Sigmoid colon (tissue), 7 donors: ENCODE results near the gene S100A2. TPM values are rescaled to one million over a fixed set of nuclear protein-coding genes. Genes with fewer than 3 reads are reported as not detected.

ENCODE experiments used
- DNase-seq: peaks from one replicate; pipeline ENCODE4 v3.0.0-alpha.2; 2019
- H3K27ac ChIP-seq, 4 donors: fragments of 200-600 bp; sonication (generic); one replicate each; pipeline ENCODE4 v1.5.1; 2016 to 2019; ENCODE audit warnings: mild to moderate bottlenecking in 1 of 4
- H3K27me3 ChIP-seq, 3 donors: fragments of 200-600 bp; sonication (generic); one replicate each; pipeline ENCODE4 v1.5.1; 2019; ENCODE audit warnings: mild to moderate bottlenecking in 1 of 3
- H3K36me3 ChIP-seq, 4 donors: fragments of 200-600 bp; sonication (generic); one replicate each; pipeline ENCODE4 v1.5.1; 2016 to 2019
- H3K4me1 ChIP-seq, 4 donors: fragments of 200-600 bp; sonication (generic); one replicate each; pipeline ENCODE4 v1.5.1; 2017 to 2019
- H3K4me3 ChIP-seq, 4 donors: fragments of 200-600 bp; sonication (generic); one replicate each; pipeline ENCODE4 v1.5.1; 2017 to 2019; ENCODE audit warnings: mild to moderate bottlenecking in 2 of 4, moderate library complexity in 1 of 4
- H3K9me3 ChIP-seq, 4 donors: fragments of 200-600 bp in 3 of 4; sonication (generic) in 3 of 4; one replicate each; pipeline versions ENCODE4 v1.5.1 to v1.6.1; 2013 to 2019
- EP300 ChIP-seq, 4 donors: sonication (generic); formaldehyde crosslinking; IDR thresholded peaks; one replicate each; pipeline ENCODE4 v1.6.1; 2017; ENCODE audit warnings: antibody characterized with exemption in 4 of 4
- POLR2A ChIP-seq, 2 donors: fragments of 450-650 bp; IDR thresholded peaks; one replicate each; pipeline ENCODE4 v1.6.1; 2016; ENCODE audit warnings: antibody characterized with exemption in 2 of 2, mild to moderate bottlenecking in 2 of 2, moderate library complexity in 2 of 2
- POLR2AphosphoS5 ChIP-seq, 4 donors: sonication (generic); formaldehyde crosslinking; IDR thresholded peaks; one replicate each; pipeline ENCODE4 v1.6.1; 2017; ENCODE audit warnings: antibody characterized with exemption in 4 of 4
- WGBS, 2 donors: extraction: QIAGEN DNeasy Blood & Tissue Kit; methylation state at CpG; one replicate each; pipeline ENCODE4 v1.1.7; 2013; 5-methylcytosine and 5-hydroxymethylcytosine counted together
- intact Hi-C: fragments of 100-400 bp; cut with DNase I; formaldehyde crosslinking; loops from one replicate; pipeline ENCODE4 v1.15.1; 2023
- polyA plus RNA-seq, 3 donors: library from polyadenylated mRNA; stranded (reverse); fragments of 200-250 nt; gene quantifications; one replicate each; pipeline ENCODE4 v1.2.3, GENCODE V29; 2013
- total RNA-seq, 4 donors: library from RNA; depleted of rRNA; stranded (reverse); fragments of >200 nt; gene quantifications; one replicate each; pipeline ENCODE4 v1.1.0, GENCODE V29; 2016
- TF ChIP-seq, protein P1 (sequence below), 4 experiments: fragments of 450-650 bp in 3 of 4; fragments of 200-600 bp in 1 of 4; IDR thresholded peaks; one replicate each; pipeline ENCODE4 v1.5.1; 2016 to 2019; ENCODE audit warnings: antibody characterized with exemption in 4 of 4, mild to moderate bottlenecking in 3 of 4, moderate library complexity in 2 of 4
- donor health status: healthy with polysubstance abuse.
- donor health status: Bipolar disorder and iron deficiency.
- donor health status: healthy.

Gene S100A2
- total and polyA plus RNA-seq, 7 donors: 0.68 to 16.2 (median 1.8) TPM; not detected in 2

DNA sequence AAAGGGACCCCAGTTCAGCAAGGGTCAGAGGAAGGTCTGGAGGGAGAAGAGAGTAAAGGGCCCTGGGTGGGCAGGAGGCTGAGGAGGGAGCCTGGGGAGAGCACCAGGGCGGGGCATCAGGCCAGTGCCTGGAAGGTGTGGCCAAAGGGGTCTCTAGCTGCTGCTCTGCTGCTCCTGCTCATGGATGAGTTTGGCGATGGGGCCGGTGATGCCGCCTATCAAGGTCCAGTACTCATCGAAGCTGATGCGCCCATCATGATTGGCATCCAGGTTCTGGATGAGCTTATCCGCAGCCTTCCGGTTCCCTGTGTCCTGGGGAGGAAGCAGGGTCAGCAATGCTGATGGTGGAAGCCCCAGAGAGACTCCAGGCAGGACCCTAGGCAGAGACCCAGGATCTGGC is 41.7 kb upstream of the S100A2 start:
- TF ChIP-seq, protein P1, sequence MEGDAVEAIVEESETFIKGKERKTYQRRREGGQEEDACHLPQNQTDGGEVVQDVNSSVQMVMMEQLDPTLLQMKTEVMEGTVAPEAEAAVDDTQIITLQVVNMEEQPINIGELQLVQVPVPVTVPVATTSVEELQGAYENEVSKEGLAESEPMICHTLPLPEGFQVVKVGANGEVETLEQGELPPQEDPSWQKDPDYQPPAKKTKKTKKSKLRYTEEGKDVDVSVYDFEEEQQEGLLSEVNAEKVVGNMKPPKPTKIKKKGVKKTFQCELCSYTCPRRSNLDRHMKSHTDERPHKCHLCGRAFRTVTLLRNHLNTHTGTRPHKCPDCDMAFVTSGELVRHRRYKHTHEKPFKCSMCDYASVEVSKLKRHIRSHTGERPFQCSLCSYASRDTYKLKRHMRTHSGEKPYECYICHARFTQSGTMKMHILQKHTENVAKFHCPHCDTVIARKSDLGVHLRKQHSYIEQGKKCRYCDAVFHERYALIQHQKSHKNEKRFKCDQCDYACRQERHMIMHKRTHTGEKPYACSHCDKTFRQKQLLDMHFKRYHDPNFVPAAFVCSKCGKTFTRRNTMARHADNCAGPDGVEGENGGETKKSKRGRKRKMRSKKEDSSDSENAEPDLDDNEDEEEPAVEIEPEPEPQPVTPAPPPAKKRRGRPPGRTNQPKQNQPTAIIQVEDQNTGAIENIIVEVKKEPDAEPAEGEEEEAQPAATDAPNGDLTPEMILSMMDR (IDR thresholded peaks at IDR 0.05): no peak
- no peak for TF ChIP-seq POLR2A (IDR thresholded peaks at IDR 0.05)
- no peak for TF ChIP-seq EP300 (IDR thresholded peaks at IDR 0.05)
- TF ChIP-seq POLR2AphosphoS5 (IDR thresholded peaks at IDR 0.05): no peak
- WGBS, 2 donors: 95 to 97% methylated on average over 8 of the region's 8 CpGs
- Histone ChIP-seq H3K4me3 (no peak overlapping the region), H3K36me3 (peaks cover 0 to 27% (median 13%) of the 10 kb centered on the region in 4 donors), H3K27me3 (no peaks in the 10 kb centered on the region), H3K4me1 (peaks cover 0 to 42% (median 36%) of the 10 kb centered on the region in 4 donors), H3K27ac (peak overlapping the region; percentile 78 to 90 (median 84)), H3K9me3 (no peaks in the 10 kb centered on the region)
- DNase-seq: no peak
- intact Hi-C loops: no loop called here

DNA sequence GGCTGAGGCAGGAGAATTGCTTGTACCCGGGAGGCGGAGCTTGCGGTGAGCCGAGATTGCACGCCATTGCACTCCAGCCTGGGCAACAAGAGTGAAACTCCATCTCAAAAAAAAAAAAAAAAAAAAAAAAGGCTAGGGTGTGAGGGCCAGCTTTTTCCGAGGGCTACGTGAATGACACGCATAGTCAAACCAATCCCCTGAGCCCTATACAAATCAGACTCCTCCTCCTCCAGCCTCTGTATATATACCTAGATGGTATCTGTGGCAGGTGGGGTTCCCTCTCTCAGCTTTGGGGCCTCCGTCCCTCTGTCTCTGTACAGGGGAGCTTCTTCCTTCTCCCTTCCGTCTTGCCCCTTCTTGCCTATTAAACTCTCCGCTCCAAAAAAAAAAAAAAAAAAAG is 40.5 kb upstream of the S100A2 start:
- DNase-seq: no peak
- intact Hi-C loops: no loop called here
- TF ChIP-seq POLR2AphosphoS5 (IDR thresholded peaks at IDR 0.05): no peak
- TF ChIP-seq EP300 (IDR thresholded peaks at IDR 0.05): no peak
- no peak for TF ChIP-seq POLR2A (IDR thresholded peaks at IDR 0.05)
- TF ChIP-seq, protein P1 (IDR thresholded peaks at IDR 0.05): no peak
- Histone ChIP-seq H3K9me3 (no peaks in the 10 kb centered on the region), H3K27ac (no peak overlapping the region), H3K4me1 (peaks cover 0 to 33% (median 28%) of the 10 kb centered on the region in 4 donors), H3K27me3 (no peaks in the 10 kb centered on the region), H3K4me3 (no peak overlapping the region), H3K36me3 (peaks cover 0 to 27% (median 13%) of the 10 kb centered on the region in 4 donors)
- 90 to 98% methylated on average over 11 of the region's 11 CpGs for WGBS, 2 donors

DNA sequence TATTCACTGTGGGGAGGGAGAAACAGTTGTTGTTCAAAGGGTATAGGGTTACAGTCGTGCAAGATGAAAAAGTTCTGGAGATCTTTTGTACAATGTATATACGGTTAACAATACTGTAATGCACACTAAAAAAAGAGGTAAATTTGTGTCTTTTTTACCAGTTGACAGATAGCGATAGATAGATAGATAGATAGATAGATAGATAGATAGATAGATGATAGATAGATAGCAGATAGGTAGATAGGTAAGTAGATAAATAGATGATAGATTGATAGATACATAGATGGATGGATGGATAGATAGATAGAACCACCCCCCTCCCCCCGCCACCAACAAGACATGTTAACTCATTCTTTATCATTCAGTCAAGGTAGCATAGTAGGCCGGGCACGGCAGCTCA is 37.1 kb upstream of the S100A2 start:
- H3K4me3 ChIP-seq: no peak overlapping the region
- WGBS, 2 donors: 86 to 91% methylated on average over 6 of the region's 6 CpGs
- H3K27me3 ChIP-seq: no peaks in the 10 kb centered on the region
- H3K36me3 ChIP-seq: peaks cover 0 to 24% (median 13%) of the 10 kb centered on the region in 4 donors
- H3K4me1 ChIP-seq: no peaks in the 10 kb centered on the region
- no peaks in the 10 kb centered on the region for H3K9me3 ChIP-seq
- intact Hi-C loops: no loop called here
- H3K27ac ChIP-seq: no peak overlapping the region
- TF ChIP-seq POLR2A (IDR thresholded peaks at IDR 0.05): no peak
- no peak for TF ChIP-seq EP300 (IDR thresholded peaks at IDR 0.05)
- no peak for TF ChIP-seq POLR2AphosphoS5 (IDR thresholded peaks at IDR 0.05)
- TF ChIP-seq, protein P1 (IDR thresholded peaks at IDR 0.05): no peak
- no peak for DNase-seq

DNA sequence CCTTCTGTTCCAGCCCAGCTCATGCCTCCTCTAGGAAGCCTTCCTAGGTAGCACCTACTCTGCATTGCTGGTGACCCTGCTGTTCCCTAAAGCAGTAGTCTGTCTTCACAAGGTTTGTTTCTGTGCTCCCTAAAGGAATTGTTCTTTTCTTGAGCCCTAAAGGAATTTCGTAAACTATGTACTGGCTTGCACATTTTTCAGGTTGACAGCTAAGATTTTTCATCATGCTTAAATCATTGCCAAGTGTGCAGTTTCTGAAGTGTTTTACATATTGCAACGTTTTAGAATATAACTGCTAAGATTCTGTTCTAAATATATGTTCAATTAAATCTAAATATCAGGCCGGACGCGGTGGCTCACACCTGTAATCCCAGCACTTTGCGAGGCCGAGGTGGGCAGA is 34.2 kb upstream of the S100A2 start:
- intact Hi-C loops: no loop called here
- H3K4me1 ChIP-seq: no peaks in the 10 kb centered on the region
- no peak overlapping the region for H3K4me3 ChIP-seq
- H3K9me3 ChIP-seq: no peaks in the 10 kb centered on the region
- TF ChIP-seq, protein P1 (IDR thresholded peaks at IDR 0.05): no peak
- TF ChIP-seq POLR2A (IDR thresholded peaks at IDR 0.05) (no peak), EP300 (IDR thresholded peaks at IDR 0.05) (no peak), POLR2AphosphoS5 (IDR thresholded peaks at IDR 0.05) (no peak)
- no peak overlapping the region for H3K27ac ChIP-seq
- no peaks in the 10 kb centered on the region for H3K36me3 ChIP-seq
- no peak for DNase-seq
- H3K27me3 ChIP-seq: no peaks in the 10 kb centered on the region
- WGBS, 2 donors: 90% methylated on average over 7 of the region's 7 CpGs
